H1 (cell line): ENCODE data around the gene PLEKHA4. TPM values are rescaled to one million over a fixed set of nuclear protein-coding genes. Genes with fewer than 3 reads are reported as not detected.

Experiments
- CTCF ChIA-PET: fragments of 300-600 bp; sonication (Branson Sonifier 250); formaldehyde crosslinking; loops from one replicate; lab custom pipeline; 2021; ENCODE audit not compliant: partially characterized antibody; lab: Charles Lee
- POLR2A ChIA-PET: fragments of 300-600 bp; sonication (Branson Sonifier 250); formaldehyde crosslinking; loops from one replicate; lab custom pipeline; 2021; ENCODE audit warnings: inconsistent platforms; ENCODE audit not compliant: partially characterized antibody; lab: Charles Lee
- DNase-seq, 2 experiments: peaks; one replicate each; pipeline versions ENCODE4 v3.0.0 to v3.0.0-alpha.2; 2010 to 2022; ENCODE audit warnings: low spot score in 2 of 2, low read depth in 1 of 2, mixed read lengths in 1 of 2
- FAIRE-seq: peaks from 2 replicates; lab custom pipeline; 2011; peaks lifted over from hg19 to GRCh38; lab: Jason Lieb, UNC
- H2AFZ ChIP-seq: 2 replicates; pipeline ENCODE4 v1.8.1; 2012; ENCODE audit warnings: low read length, inconsistent platforms
- H2AK5ac ChIP-seq: 2 replicates; pipeline ENCODE4 v1.6.1; 2013; ENCODE audit warnings: low read depth, low read length
- H2BK120ac ChIP-seq: replicated peaks from 2 replicates; pipeline ENCODE3; 2013; ENCODE audit warnings: low read depth, low read length, inconsistent platforms
- H2BK12ac ChIP-seq: 2 replicates; pipeline ENCODE4 v1.6.1; 2013; ENCODE audit warnings: low read depth, low read length
- H2BK15ac ChIP-seq: 2 replicates; pipeline ENCODE4 v1.6.1; 2013; ENCODE audit warnings: low read length
- H2BK20ac ChIP-seq: 2 replicates; pipeline ENCODE4 v1.6.1; 2013; ENCODE audit warnings: low read length
- H2BK5ac ChIP-seq: 2 replicates; pipeline ENCODE4 v1.6.1; 2013; ENCODE audit warnings: low read depth, low read length
- H3K14ac ChIP-seq: 2 replicates; pipeline ENCODE4 v1.6.1; 2013; ENCODE audit warnings: inconsistent platforms; ENCODE audit not compliant: insufficient read length
- H3K18ac ChIP-seq: 2 replicates; pipeline ENCODE4 v1.6.1; 2013; ENCODE audit warnings: low read length; ENCODE audit errors: extremely low read depth
- H3K23ac ChIP-seq: 2 replicates; pipeline ENCODE4 v1.6.1; 2013; ENCODE audit warnings: inconsistent platforms; ENCODE audit not compliant: insufficient read length
- H3K23me2 ChIP-seq: 2 replicates; pipeline ENCODE4 v1.6.1; 2013; ENCODE audit warnings: low read depth, low read length
- H3K27ac ChIP-seq: 2 replicates; pipeline ENCODE4 v1.6.1; 2011; ENCODE audit warnings: low read depth, low read length, inconsistent platforms
- H3K27me3 ChIP-seq, 4 experiments: replicated peaks in 1 of 4; 1 replicate in 1 of 4; 2 replicates in 3 of 4; pipeline versions ENCODE4 v1.6.1 to v1.8.1; 2011 to 2013; ENCODE audit warnings: low read length in 3 of 4, mild to moderate bottlenecking in 3 of 4, inconsistent platforms in 2 of 4, mixed read lengths in 2 of 4, moderate library complexity in 1 of 4; ENCODE audit not compliant: control insufficient read depth in 3 of 4, insufficient read depth in 3 of 4; ENCODE audit errors: extremely low read depth in 1 of 4
- H3K36me3 ChIP-seq, 4 experiments: 2 replicates each; pipeline versions ENCODE4 v1.6.1 to v1.8.1; 2011 to 2013; ENCODE audit warnings: mild to moderate bottlenecking in 4 of 4, low read length in 3 of 4, moderate library complexity in 2 of 4, control low read depth in 1 of 4, inconsistent platforms in 1 of 4; ENCODE audit not compliant: insufficient read depth in 4 of 4, control insufficient read depth in 2 of 4
- H3K4ac ChIP-seq: replicated peaks from 2 replicates; pipeline ENCODE3; 2013; ENCODE audit warnings: low read length, low read depth, mixed read lengths, inconsistent platforms; ENCODE audit not compliant: insufficient read length
- H3K4me1 ChIP-seq, 4 experiments: replicated peaks in 1 of 4; 1 replicate in 1 of 4; 2 replicates in 3 of 4; pipeline versions ENCODE4 v1.6.1 to v1.8.1; 2011 to 2013; ENCODE audit warnings: low read length in 3 of 4, inconsistent platforms in 2 of 4, mixed read lengths in 1 of 4; ENCODE audit not compliant: insufficient read depth in 4 of 4, control insufficient read depth in 3 of 4
- H3K4me2 ChIP-seq, 2 experiments: 2 replicates each; pipeline versions ENCODE4 v1.6.1 to v1.8.1; 2011 to 2013; ENCODE audit warnings: low read depth in 2 of 2, low read length in 2 of 2, control low read depth in 1 of 2, inconsistent platforms in 1 of 2, mild to moderate bottlenecking in 1 of 2; ENCODE audit not compliant: insufficient read depth in 1 of 2
- H3K4me3 ChIP-seq, 4 experiments: fragments of 200-600, 300-600 bp in 1 of 4; sonication (generic), shearing (Covaris generic), sonication (Bioruptor Twin) in 1 of 4; 2 replicates each; pipeline versions ENCODE4 v1.5.1 to v1.8.1; 2011 to 2016; ENCODE audit warnings: low read length in 4 of 4, low read depth in 3 of 4, control low read depth in 2 of 4, inconsistent platforms in 2 of 4, mild to moderate bottlenecking in 2 of 4, mixed read lengths in 1 of 4, moderate library complexity in 1 of 4; ENCODE audit not compliant: insufficient read depth in 2 of 4; ENCODE audit errors: extremely low read depth in 1 of 4
- H3K56ac ChIP-seq: replicated peaks from 2 replicates; pipeline ENCODE3; 2013; ENCODE audit warnings: low read depth, mild to moderate bottlenecking, mixed read lengths, low read length, inconsistent platforms; ENCODE audit not compliant: insufficient read length
- H3K79me1 ChIP-seq: 2 replicates; pipeline ENCODE4 v1.6.1; 2013; ENCODE audit warnings: low read depth, low read length, control low read depth
- H3K79me2 ChIP-seq, 2 experiments: 2 replicates each; pipeline versions ENCODE4 v1.6.1 to v1.8.1; 2012 to 2013; ENCODE audit warnings: low read length in 2 of 2, mild to moderate bottlenecking in 2 of 2, inconsistent platforms in 1 of 2; ENCODE audit not compliant: insufficient read depth in 2 of 2, control insufficient read depth in 1 of 2
- H3K9ac ChIP-seq, 4 experiments: replicated peaks in 1 of 4; 1 replicate in 1 of 4; 2 replicates in 3 of 4; pipeline versions ENCODE4 v1.6.1 to v1.8.1; 2011 to 2013; ENCODE audit warnings: low read depth in 3 of 4, low read length in 3 of 4, control low read depth in 2 of 4, mild to moderate bottlenecking in 2 of 4, moderate library complexity in 2 of 4, inconsistent platforms in 1 of 4; ENCODE audit errors: extremely low read depth in 1 of 4
- H3K9me3 ChIP-seq, 2 experiments: 2 replicates each; pipeline versions ENCODE4 v1.6.1 to v1.8.1; 2012 to 2013; ENCODE audit warnings: mild to moderate bottlenecking in 2 of 2, moderate library complexity in 2 of 2, control low read depth in 1 of 2, inconsistent platforms in 1 of 2, low read depth in 1 of 2, low read length in 1 of 2, mixed read lengths in 1 of 2; ENCODE audit not compliant: insufficient read depth in 2 of 2
- H4K20me1 ChIP-seq, 2 experiments: replicated peaks in 1 of 2; 2 replicates each; pipeline versions ENCODE3 to v1.8.1; 2011 to 2013; ENCODE audit warnings: inconsistent platforms in 2 of 2, low read length in 2 of 2, mild to moderate bottlenecking in 1 of 2; ENCODE audit not compliant: insufficient read depth in 2 of 2, control insufficient read depth in 1 of 2
- H4K5ac ChIP-seq: 2 replicates; pipeline ENCODE4 v1.6.1; 2013; ENCODE audit warnings: low read length, low read depth, mixed read lengths, inconsistent platforms; ENCODE audit not compliant: insufficient read length
- H4K8ac ChIP-seq: 2 replicates; pipeline ENCODE4 v1.8.0; 2013; ENCODE audit warnings: mild to moderate bottlenecking, moderate library complexity, low read length, inconsistent platforms; ENCODE audit not compliant: insufficient read depth; ENCODE audit errors: extremely low read depth
- H4K91ac ChIP-seq: replicated peaks from 2 replicates; pipeline ENCODE3; 2013; ENCODE audit warnings: low read length, mixed read lengths, inconsistent platforms; ENCODE audit not compliant: insufficient read length
- PHF8 ChIP-seq: fragments of 200-600 bp; sonication (generic); conservative IDR thresholded peaks from 2 replicates; pipeline ENCODE4 v1.7.1; 2012; ENCODE audit warnings: low read depth, mild to moderate bottlenecking, inconsistent platforms, low read length, moderate library complexity
- SP1 ChIP-seq: IDR thresholded peaks from 2 replicates; pipeline ENCODE4 v1.6.1; 2011; ENCODE audit warnings: low read depth, low read length
- TAF1 ChIP-seq: IDR thresholded peaks from 2 replicates; pipeline ENCODE4 v1.6.1; 2011; ENCODE audit warnings: mild to moderate bottlenecking, low read depth, low read length
- TBP ChIP-seq: IDR thresholded peaks from 2 replicates; pipeline ENCODE4 v1.6.1; 2011; ENCODE audit warnings: low read depth, low read length, improper control_type of control experiment
- WGBS, 2 experiments: shearing (Covaris generic) in 1 of 2; methylation state at CpG; one replicate each; pipeline versions ENCODE4 v1.1.6 to v1.1.7; 2013 to 2015; ENCODE audit warnings: low lambda C conversion rate in 2 of 2, mixed read lengths in 2 of 2, inconsistent platforms in 1 of 2, low coverage in 1 of 2, missing lambda C conversion rate in 1 of 2; ENCODE audit not compliant: insufficient replicate concordance in 2 of 2, insufficient coverage in 1 of 2, insufficient read length in 1 of 2; ENCODE audit errors: extremely low coverage in 1 of 2, missing lambda C conversion rate in 1 of 2; 5-methylcytosine and 5-hydroxymethylcytosine counted together
- polyA plus RNA-seq, 7 experiments: library from polyadenylated mRNA; depleted of rRNA in 3 of 7; stranded (reverse) in 5 of 7; unstranded in 2 of 7; fragments of >200 nt in 5 of 7; fragments of 200-250 nt in 2 of 7; gene quantifications; 1 replicate in 5 of 7; 2 replicates in 1 of 7; 4 replicates in 1 of 7; pipeline versions ENCODE4 v1.2.1 to v1.2.3, GENCODE V29; 2011 to 2013; ENCODE audit warnings: missing spikeins in 2 of 7, mixed read lengths in 2 of 7
- total RNA-seq: library from RNA; stranded (reverse); fragmentation: NEBNext Ultra II Directional; extraction: Animal tissue kit (Norgen Biotek cat#: 25700); gene quantifications from 2 replicates; pipeline ENCODE4 v1.2.1, GENCODE V29; 2021

PLEKHA4 gene
- total and polyA plus RNA-seq, 2 of the 8 experiments (the other 6 are each of a cell fraction or from before 2014, with no cell fraction given) = 8.2 to 18.0 TPM

DNA sequence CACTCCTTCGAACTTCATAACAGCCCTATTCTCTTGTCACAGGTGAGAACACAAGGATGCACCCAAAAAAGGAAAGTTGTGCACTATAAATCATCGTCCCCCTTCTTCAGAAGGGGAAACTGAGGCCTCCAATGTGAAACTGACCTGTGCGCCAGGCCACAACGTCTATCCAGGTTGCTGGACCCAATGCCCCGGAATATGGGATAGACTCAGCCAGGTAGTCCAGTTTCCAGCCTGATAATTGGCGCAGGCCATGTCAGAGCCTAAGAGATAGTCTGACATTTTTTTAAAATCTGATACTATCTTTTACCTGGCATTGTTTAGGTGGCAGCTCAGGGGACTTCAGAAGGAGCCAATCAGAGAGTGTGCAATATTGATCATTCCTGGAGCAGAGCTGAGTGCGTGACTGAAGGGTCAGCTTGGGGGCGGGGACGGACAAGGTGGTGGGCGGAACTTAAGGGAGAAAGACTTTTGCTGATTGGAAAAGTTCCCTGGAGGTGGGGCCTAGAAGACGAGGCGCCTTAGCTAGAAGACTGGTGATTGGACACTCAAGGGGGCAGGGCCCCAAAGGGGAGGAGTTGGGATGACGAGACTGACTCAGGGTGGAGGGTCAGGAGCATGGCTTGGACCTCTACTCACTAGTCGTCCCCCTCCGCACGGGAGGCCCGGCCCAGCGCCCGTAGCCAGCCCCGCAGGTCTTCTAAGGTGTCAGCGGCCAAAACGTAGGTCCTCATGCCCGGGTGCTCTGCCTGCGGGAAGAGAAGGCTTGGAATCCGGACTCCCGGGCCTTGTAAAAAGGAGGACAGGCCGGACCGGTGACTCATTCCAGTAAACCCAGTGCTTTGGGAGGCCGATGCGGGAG is 8.5 kb downstream of the PLEKHA4 start:
- no peaks in the 10 kb centered on the region for H3K79me2 ChIP-seq
- H4K91ac ChIP-seq = no peak overlapping the region
- H3K4me2 ChIP-seq = no peak overlapping the region
- no peaks in the 10 kb centered on the region; a peak in 2 of 8 replicates for H3K36me3 ChIP-seq
- H2BK5ac ChIP-seq = no peak overlapping the region
- no peak overlapping the region for H3K27ac ChIP-seq
- no peak overlapping the region for H3K9ac ChIP-seq
- H4K5ac ChIP-seq = no peak overlapping the region
- H3K4ac ChIP-seq = no peak overlapping the region
- no peak overlapping the region for H2AK5ac ChIP-seq
- WGBS, 2 experiments = 92% methylated on average over 30 of the region's 30 CpGs; no CpG with 5 or more reads in 1 of the 2 experiments
- H4K8ac ChIP-seq = peak overlapping the region; percentile 9; the same call in 1 of the 2 replicates
- 0 out of 2 replicates have a peak, but pooled peaks cover 2% of the 10 kb centered on the region for H3K79me1 ChIP-seq
- CTCF ChIA-PET = interaction anchor here (0.5 to 1.6 kb wide), 3 partner anchors 17 to 585 kb away, joined by 3 to 4 read pairs (median 4); no protein-coding TSS in a partner anchor
- H2BK12ac ChIP-seq = no peak overlapping the region; the same call in 1 of the 2 replicates
- H3K23me2 ChIP-seq = no peaks in the 10 kb centered on the region
- no peak overlapping the region for H3K56ac ChIP-seq
- H3K14ac ChIP-seq = no peak overlapping the region
- POLR2A ChIA-PET = interaction anchor here (0.7 to 4.2 kb wide), 5 partner anchors 9 to 106 kb away, joined by 3 to 43 read pairs (median 4); partner anchors contain the start of gene PPP1R15A
- no peak overlapping the region for H3K4me3 ChIP-seq
- H3K27me3 ChIP-seq = no peaks in the 10 kb centered on the region; a peak in 1 of 7 replicates
- TF ChIP-seq TAF1 (peak; percentile 41; the same call in 1 of the 2 replicates), SP1 (peak; percentile 73), TBP (0 out of 2 replicates have a peak, but pooled peaks have one; percentile 18), PHF8 (no peak)
- TF ChIP-seq, all 59 proteins: peak for 3
- no peaks in the 10 kb centered on the region for H3K9me3 ChIP-seq
- no peak overlapping the region for H3K18ac ChIP-seq
- peak in 1 of 2 experiments; percentile 63 for DNase-seq
- no peak overlapping the region for H3K23ac ChIP-seq
- no peak overlapping the region for H2AFZ ChIP-seq
- H3K4me1 ChIP-seq = peaks cover 0 to 6% (median 0%) of the 10 kb centered on the region in 4 experiments; a peak in 1 of 7 replicates
- H2BK15ac ChIP-seq = no peak overlapping the region
- H2BK20ac ChIP-seq = no peak overlapping the region
- no peak overlapping the region for H2BK120ac ChIP-seq
- FAIRE-seq = peak; percentile 58
- no peaks in the 10 kb centered on the region for H4K20me1 ChIP-seq
